Cortex of kidney (tissue), 1 donor: ENCODE measurements around the gene MICB.
"Not testable (repeated sequence)": the region's sequence is repeated elsewhere in the genome, so short reads cannot be mapped to it uniquely, and the experiment has no call there.

ENCODE experiments used
- DNase-seq: peaks from one replicate; lab custom pipeline; 2025; lab: John Stamatoyannopoulos, UW

Gene MICB

GRCh38 chr6:31474871-31475286 lies 23.1 kb upstream of the MICB start:
- DNase-seq: no peak

GRCh38 chr6:31476515-31477139 lies 21.3 kb upstream of the MICB start:
- DNase-seq: no peak

GRCh38 chr6:31477521-31477920 lies 20.4 kb upstream of the MICB start:
- no peak for DNase-seq

GRCh38 chr6:31478186-31478950 lies 19.6 kb upstream of the MICB start:
- DNase-seq: no peak

- DNase-seq: no peak
Observed at GRCh38 chr6:31479151-31479932, 18.6 kb upstream of the MICB start.

- no peak for DNase-seq
Observed at GRCh38 chr6:31479933-31480535, 17.9 kb upstream of the MICB start.

GRCh38 chr6:31480574-31480973 lies 17.4 kb upstream of the MICB start:
- no peak for DNase-seq

GRCh38 chr6:31483392-31483791 lies 14.6 kb upstream of the MICB start:
- no peak for DNase-seq

GRCh38 chr6:31485055-31485454 lies 12.9 kb upstream of the MICB start:
- no peak for DNase-seq

- not testable (repeated sequence) for DNase-seq
Observed at GRCh38 chr6:31486065-31486837, 11.7 kb upstream of the MICB start.

GRCh38 chr6:31487674-31488073 lies 10.3 kb upstream of the MICB start:
- DNase-seq: not testable (repeated sequence)

GRCh38 chr6:31489086-31489485 lies 8.9 kb upstream of the MICB start:
- DNase-seq: no peak

GRCh38 chr6:31490115-31490873 lies 7.7 kb upstream of the MICB start:
- no peak for DNase-seq

GRCh38 chr6:31493550-31493874 lies 4.4 kb upstream of the MICB start:
- not testable (repeated sequence) for DNase-seq

- no peak for DNase-seq
Observed at GRCh38 chr6:31493875-31494694, 3.9 kb upstream of the MICB start.

- no peak for DNase-seq
Observed at GRCh38 chr6:31495580-31495979, 2.4 kb upstream of the MICB start.

- DNase-seq: not testable (repeated sequence)
Observed at GRCh38 chr6:31496826-31497225, 1.1 kb upstream of the MICB start.

GRCh38 chr6:31498748-31499147 lies 803 bp downstream of the MICB start:
- DNase-seq: no peak

- DNase-seq: not testable (repeated sequence)
Observed at GRCh38 chr6:31499648-31500047, 1.7 kb downstream of the MICB start.

- no peak for DNase-seq
Observed at GRCh38 chr6:31502586-31502985, 4.6 kb downstream of the MICB start.
